ENCODE measurements around the gene PNPLA7. TPM values are rescaled to one million over a fixed set of nuclear protein-coding genes. Genes with fewer than 3 reads are reported as not detected.

The PNPLA7 gene
- total and polyA plus RNA-seq, 10 of the 15 experiments (the other 5 are each of a cell fraction or from before 2014, with no cell fraction given): 0.04 to 0.85 (median 0.19) TPM; not detected in 1

- Histone ChIP-seq H3K27me3 (replicated peaks in 1 of 2; ENCODE audit: control insufficient read depth in 2 of 2, insufficient read depth in 2 of 2, low read length in 1 of 2) (no peaks in the 10 kb centered on the region), H3K9me3 (replicated peaks; ENCODE audit: control insufficient read depth, insufficient read depth, low read length) (no peaks in the 10 kb centered on the region), H2AFZ (ENCODE audit: control insufficient read depth, low read depth, low read length) (peak overlapping the region; percentile 51), H3K4me2 (ENCODE audit: control insufficient read depth, insufficient read depth) (peak overlapping the region; percentile 100), H3K79me2 (ENCODE audit: control insufficient read depth, insufficient read depth, low read length) (peaks cover 11% of the 10 kb centered on the region), H4K20me1 (ENCODE audit: control insufficient read depth, insufficient read depth) (no peaks in the 10 kb centered on the region), H3K27ac (ENCODE audit: control insufficient read depth, insufficient read depth) (peak overlapping the region; percentile 58), H3K4me1 (ENCODE audit: control insufficient read depth, insufficient read depth, low read length) (peaks cover 14% of the 10 kb centered on the region), H3K36me3 (ENCODE audit: control insufficient read depth in 2 of 2, insufficient read depth in 2 of 2, low read length in 1 of 2) (peaks cover 7 to 15% of the 10 kb centered on the region in 2 experiments), H3K4me3 (peak overlapping the region; percentile 69), H3K9ac (ENCODE audit: control insufficient read depth, insufficient read depth, low read length) (peak overlapping the region; percentile 88)
- RAD21 ChIA-PET (ENCODE audit: unreplicated experiment): interaction anchor here (1.3 to 1.8 kb wide), 3 partner anchors 17 to 38 kb away, joined by 4 to 5 read pairs (median 4); partner anchors contain the start of gene ZMYND19
- CTCF ChIA-PET: interaction anchor here (0.8 to 1.2 kb wide), 4 partner anchors 17 to 121 kb away, joined by 3 to 5 read pairs (median 4); partner anchors contain the start of gene DPH7
- intact Hi-C loops (cut with micrococcal nuclease; ENCODE audit: unreplicated experiment): no loop called here
- in situ Hi-C loops (cut with MboI): no loop called here
- 10% methylated on average over 58 of the region's 58 CpGs for WGBS (ENCODE audit: insufficient coverage, insufficient replicate concordance, low lambda C conversion rate, missing lambda C conversion rate)
- TSS peak; percentile 99 for BruUV-seq (replicated peaks)
- SMC1A ChIA-PET (ENCODE audit: uncharacterized antibody, unreplicated experiment): interaction anchor here (0.9 to 1.0 kb wide), 2 partner anchors 24 to 68 kb away, joined by 3 to 4 read pairs; no protein-coding TSS in a partner anchor
- ATAC-seq (peak; percentile 59), DNase-seq (ENCODE audit: low read depth, low spot score) (no peak), FAIRE-seq (peak; percentile 47)
- POLR2A ChIA-PET: interaction anchor here (0.6 to 1.7 kb wide), 7 partner anchors 11 to 461 kb away, joined by 3 to 9 read pairs (median 5); partner anchors contain the start of gene ZMYND19
- TF ChIP-seq ZNF207 (IDR thresholded peaks at IDR 0.05; ENCODE audit: borderline replicate concordance) (0 out of 2 replicates have a peak, but pooled peaks have one; percentile 46), TARDBP (IDR thresholded peaks at IDR 0.05; ENCODE audit: borderline replicate concordance) (no peak), SREBF2 (IDR thresholded peaks at IDR 0.05; ENCODE audit: low read length) (no peak), PBX3 (IDR thresholded peaks at IDR 0.05; ENCODE audit: insufficient replicate concordance, low read depth, low read length) (no peak), NKRF (conservative IDR thresholded peaks at IDR 0.05) (peak; percentile 94), ASH2L (IDR thresholded peaks at IDR 0.05; ENCODE audit: borderline replicate concordance, low read depth) (no peak), IKZF1 (conservative IDR thresholded peaks at IDR 0.05) (peak; percentile 16; the same call in 1 of the 2 replicates), DPF2 (IDR thresholded peaks at IDR 0.05) (peak; percentile 25; the same call in 1 of the 2 replicates), NR2F1 (conservative IDR thresholded peaks at IDR 0.05) (peak; percentile 52; the same call in 1 of the 2 replicates), CTCF (IDR thresholded peaks at IDR 0.05 in 2 of 3, conservative IDR thresholded peaks at IDR 0.05 in 1 of 3; ENCODE audit: control insufficient read depth in 2 of 3, extremely low read depth in 1 of 3, insufficient read depth in 1 of 3, low read depth in 3 of 3, low read length in 3 of 3) (no peak), LARP7 (IDR thresholded peaks at IDR 0.05) (peak; percentile 81; the same call in 1 of the 2 replicates), ZNF384 (IDR thresholded peaks at IDR 0.05; ENCODE audit: borderline replicate concordance, low read depth, low read length) (no peak), RBBP5 (conservative IDR thresholded peaks at IDR 0.05) (no peak), SPI1 (IDR thresholded peaks at IDR 0.05; ENCODE audit: borderline replicate concordance, insufficient read depth, low read depth, low read length) (no peak), BACH1 (IDR thresholded peaks at IDR 0.05; ENCODE audit: borderline replicate concordance) (peak; percentile 72; the same call in 1 of the 2 replicates), ETV6 (conservative IDR thresholded peaks at IDR 0.05 in 1 of 2, IDR thresholded peaks at IDR 0.05 in 1 of 2; ENCODE audit: borderline replicate concordance in 1 of 2, low read depth in 1 of 2) (no peak), POLR2AphosphoS2 (IDR thresholded peaks at IDR 0.05; ENCODE audit: low read depth, low read length) (no peak; the same call in 1 of the 2 replicates)
These were observed 2.0 kb upstream of the PNPLA7 start for GRCh38 chr9:137552022-137552768.

Data from GM12878 (cell line).